Brain microvascular endothelial cell (primary cell): ENCODE measurements around the gene PEX11G.

Experiments used
- DNase-seq: peaks from one replicate; pipeline ENCODE4 v3.0.0-alpha.2; 2020
- H3K27ac ChIP-seq: fragments of 250-450 bp; sonication (Bioruptor Pico); 2 replicates; pipeline ENCODE4 v1.5.1; 2020; ENCODE audit warnings: mild to moderate bottlenecking, moderate library complexity
- H3K27me3 ChIP-seq: fragments of 250-450 bp; sonication (Bioruptor Pico); replicated peaks from 2 replicates; pipeline ENCODE4 v1.5.1; 2020; ENCODE audit warnings: mild to moderate bottlenecking
- H3K36me3 ChIP-seq: fragments of 250-450 bp; sonication (Bioruptor Pico); replicated peaks from 2 replicates; pipeline ENCODE4 v1.5.1; 2020; ENCODE audit warnings: mild to moderate bottlenecking
- H3K4me3 ChIP-seq: 2 replicates; pipeline ENCODE4 v1.5.1; 2011; ENCODE audit warnings: low read depth, mild to moderate bottlenecking, control low read depth, low read length, moderate library complexity
- CTCF ChIP-seq: IDR thresholded peaks from 2 replicates; pipeline ENCODE4 v1.5.1; 2011; ENCODE audit warnings: low read depth, mild to moderate bottlenecking, moderate library complexity, low read length, control low read depth, inconsistent platforms; ENCODE audit errors: missing control alignments
- in situ Hi-C: cut with HindIII; loops from 2 replicates; pipeline ENCODE4 v1.10.0; 2017; ENCODE audit warnings: low sequenced_read_pairs, low pct_ligation_motif_present

The PEX11G gene

GRCh38 chr19:7482584-7483439 lies 6.0 kb downstream of the PEX11G start:
- no peak overlapping the region for H3K27ac ChIP-seq
- H3K36me3 ChIP-seq, result no peaks in the 10 kb centered on the region
- TF ChIP-seq CTCF, result no peak
- H3K27me3 ChIP-seq, result no peaks in the 10 kb centered on the region
- no peak overlapping the region for H3K4me3 ChIP-seq
- in situ Hi-C loops, result no loop called here
- DNase-seq, result no peak

- Histone ChIP-seq H3K27ac (no peak overlapping the region), H3K27me3 (no peaks in the 10 kb centered on the region), H3K4me3 (no peak overlapping the region), H3K36me3 (no peaks in the 10 kb centered on the region)
- in situ Hi-C loops, result no loop called here
- no peak for TF ChIP-seq CTCF
- DNase-seq, result no peak
Measured at GRCh38 chr19:7480970-7481255, 7.9 kb downstream of the PEX11G start.

- no peak for DNase-seq
Measured at GRCh38 chr19:7480222-7480969, 8.4 kb downstream of the PEX11G start.

GRCh38 chr19:7478843-7479227 lies 10.0 kb downstream of the PEX11G start:
- no peak for DNase-seq
- Histone ChIP-seq H3K36me3 (no peaks in the 10 kb centered on the region), H3K4me3 (no peak overlapping the region), H3K27ac (no peak overlapping the region), H3K27me3 (no peaks in the 10 kb centered on the region)
- in situ Hi-C loops, result no loop called here
- TF ChIP-seq CTCF, result no peak

More at GRCh38 chr19:7480222-7480969, 8.4 kb downstream of the PEX11G start:
- Histone ChIP-seq H3K27ac (no peak overlapping the region), H3K27me3 (no peaks in the 10 kb centered on the region), H3K36me3 (no peaks in the 10 kb centered on the region), H3K4me3 (no peak overlapping the region)
- TF ChIP-seq CTCF, result no peak
- in situ Hi-C loops, result no loop called here

- TF ChIP-seq CTCF, result no peak
- no peak for DNase-seq
- in situ Hi-C loops, result no loop called here
- H3K4me3 ChIP-seq, result no peak overlapping the region
- no peaks in the 10 kb centered on the region for H3K27me3 ChIP-seq
- H3K27ac ChIP-seq, result no peak overlapping the region
- no peaks in the 10 kb centered on the region for H3K36me3 ChIP-seq
Measured at GRCh38 chr19:7478173-7478842, 10.5 kb downstream of the PEX11G start.
